Measurements from ENCODE around the gene NR2F1-AS1. TPM values are rescaled to one million over a fixed set of nuclear protein-coding genes. Genes with fewer than 3 reads are reported as not detected.

NR2F1-AS1 gene
- total and polyA plus RNA-seq, 2 donors (not counting 1 experiment from before 2014, with no cell fraction given) = not detected

DNA sequence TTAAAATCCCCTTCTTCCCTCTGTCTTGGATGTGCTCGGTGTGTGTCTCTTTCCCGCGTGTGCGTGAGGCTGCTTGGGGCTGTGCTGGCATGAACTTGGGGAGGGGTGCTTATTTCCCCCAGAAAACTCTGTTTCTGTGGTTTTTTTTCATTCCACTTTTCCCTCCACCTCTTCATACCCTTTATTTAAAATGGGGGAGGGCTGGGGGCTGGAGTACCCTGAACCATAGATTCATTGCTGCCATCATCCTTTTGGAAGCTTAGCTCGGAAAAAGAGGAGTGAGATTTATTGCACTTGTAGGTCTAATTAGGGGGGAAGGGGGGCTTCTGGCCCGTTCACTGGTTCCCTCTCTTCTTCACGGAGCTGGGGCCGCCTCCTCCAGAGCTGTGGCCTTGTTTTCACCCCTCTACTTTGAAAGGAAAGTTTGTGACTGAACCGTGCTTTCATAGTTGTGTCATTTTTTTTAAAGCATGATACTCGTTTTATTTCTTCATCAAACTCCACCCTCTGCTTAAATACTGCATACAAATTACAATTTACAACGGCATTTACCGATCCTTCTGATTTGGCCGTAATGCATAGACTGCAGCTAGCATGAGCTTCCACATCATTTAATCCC lies 4.9 kb upstream of the NR2F1-AS1 start:
- H3K36me3 ChIP-seq (replicated peaks in 1 of 2; ENCODE audit: control extremely low read depth in 1 of 2, control insufficient read depth in 1 of 2, extremely low read depth in 1 of 2, insufficient read depth in 2 of 2, low read length in 1 of 2) = no peaks in the 10 kb centered on the region
- Mint-ChIP-seq H3K4me1 (peaks cover 21% of the 10 kb centered on the region), H3K4me3 (peak overlapping the region; percentile 81), H3K27ac (peak overlapping the region; percentile 62), H3K27me3 (peaks cover 50% of the 10 kb centered on the region), H3K9me3 (ENCODE audit: insufficient read depth) (peaks cover 4% of the 10 kb centered on the region)
- H3K4me3 ChIP-seq (ENCODE audit: control extremely low read depth in 1 of 5, extremely low read depth in 1 of 5, insufficient read depth in 1 of 5, low read depth in 2 of 5, low read length in 4 of 5) = no peak overlapping the region
- no peak overlapping the region for H2AFZ ChIP-seq (ENCODE audit: insufficient read depth, low read depth, low read length, poor library complexity, severe bottlenecking)
- intact Hi-C loops (cut with micrococcal nuclease) = loop anchor here (2.0 kb wide), 2 partner anchors 15 kb away; no protein-coding TSS in a partner anchor
- 19% methylated on average over 2 of the region's 13 CpGs for WGBS (ENCODE audit: insufficient coverage)
- no peak overlapping the region for H3K9ac ChIP-seq (ENCODE audit: low read length)
- no peak for TF ChIP-seq EZH2 (IDR thresholded peaks at IDR 0.05; ENCODE audit: borderline replicate concordance, insufficient read depth, low read depth, low read length, poor library complexity, severe bottlenecking)
- TF ChIP-seq, protein P1, sequence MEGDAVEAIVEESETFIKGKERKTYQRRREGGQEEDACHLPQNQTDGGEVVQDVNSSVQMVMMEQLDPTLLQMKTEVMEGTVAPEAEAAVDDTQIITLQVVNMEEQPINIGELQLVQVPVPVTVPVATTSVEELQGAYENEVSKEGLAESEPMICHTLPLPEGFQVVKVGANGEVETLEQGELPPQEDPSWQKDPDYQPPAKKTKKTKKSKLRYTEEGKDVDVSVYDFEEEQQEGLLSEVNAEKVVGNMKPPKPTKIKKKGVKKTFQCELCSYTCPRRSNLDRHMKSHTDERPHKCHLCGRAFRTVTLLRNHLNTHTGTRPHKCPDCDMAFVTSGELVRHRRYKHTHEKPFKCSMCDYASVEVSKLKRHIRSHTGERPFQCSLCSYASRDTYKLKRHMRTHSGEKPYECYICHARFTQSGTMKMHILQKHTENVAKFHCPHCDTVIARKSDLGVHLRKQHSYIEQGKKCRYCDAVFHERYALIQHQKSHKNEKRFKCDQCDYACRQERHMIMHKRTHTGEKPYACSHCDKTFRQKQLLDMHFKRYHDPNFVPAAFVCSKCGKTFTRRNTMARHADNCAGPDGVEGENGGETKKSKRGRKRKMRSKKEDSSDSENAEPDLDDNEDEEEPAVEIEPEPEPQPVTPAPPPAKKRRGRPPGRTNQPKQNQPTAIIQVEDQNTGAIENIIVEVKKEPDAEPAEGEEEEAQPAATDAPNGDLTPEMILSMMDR (IDR thresholded peaks at IDR 0.05) = no peak
- POLR2A ChIA-PET = no interaction called here
- H3K79me2 ChIP-seq (ENCODE audit: control insufficient read depth, insufficient read depth, low read length) = no peaks in the 10 kb centered on the region
- peaks cover 30 to 47% of the 10 kb centered on the region in 2 donors for H3K4me1 ChIP-seq (ENCODE audit: control insufficient read depth in 2 of 2, insufficient read depth in 2 of 2, low read length in 2 of 2)
- ATAC-seq (ENCODE audit: low read depth) (no peak), DNase-seq (peak; percentile 30)
- no peaks in the 10 kb centered on the region for H4K20me1 ChIP-seq (ENCODE audit: control insufficient read depth, insufficient read depth, low read length, poor library complexity, severe bottlenecking)
- H3K27me3 ChIP-seq (replicated peaks in 1 of 4; ENCODE audit: control extremely low read depth in 1 of 4, control insufficient read depth in 3 of 4, insufficient read depth in 4 of 4, low read length in 3 of 4) = peaks cover 0 to 79% (median 73%) of the 10 kb centered on the region in 4 experiments
- CTCF ChIA-PET = interaction anchor here (1.9 to 2.0 kb wide), 2 partner anchors 21 to 215 kb away, joined by 6 to 7 read pairs; no protein-coding TSS in a partner anchor
- H3K9me3 ChIP-seq (ENCODE audit: control extremely low read depth in 1 of 3, control insufficient read depth in 2 of 3, insufficient read depth in 1 of 3, low read length in 2 of 3) = peaks cover 0 to 39% (median 5%) of the 10 kb centered on the region in 3 donors
- no peak overlapping the region for H3K27ac ChIP-seq (ENCODE audit: low read length in 2 of 2)
- H3K4me2 ChIP-seq (replicated peaks; ENCODE audit: low read depth, low read length, poor library complexity, severe bottlenecking) = no peak overlapping the region
